GM11168 (cell line): ENCODE data around the gene MANBA.

Experiments
- in situ Hi-C: fragments of 300-500 bp; cut with MboI; formaldehyde crosslinking; loops from one replicate; pipeline ENCODE4 v1.12.0; 2022; ENCODE audit warnings: low sequenced_read_pairs; ENCODE audit not compliant: unreplicated experiment

The MANBA gene

DNA sequence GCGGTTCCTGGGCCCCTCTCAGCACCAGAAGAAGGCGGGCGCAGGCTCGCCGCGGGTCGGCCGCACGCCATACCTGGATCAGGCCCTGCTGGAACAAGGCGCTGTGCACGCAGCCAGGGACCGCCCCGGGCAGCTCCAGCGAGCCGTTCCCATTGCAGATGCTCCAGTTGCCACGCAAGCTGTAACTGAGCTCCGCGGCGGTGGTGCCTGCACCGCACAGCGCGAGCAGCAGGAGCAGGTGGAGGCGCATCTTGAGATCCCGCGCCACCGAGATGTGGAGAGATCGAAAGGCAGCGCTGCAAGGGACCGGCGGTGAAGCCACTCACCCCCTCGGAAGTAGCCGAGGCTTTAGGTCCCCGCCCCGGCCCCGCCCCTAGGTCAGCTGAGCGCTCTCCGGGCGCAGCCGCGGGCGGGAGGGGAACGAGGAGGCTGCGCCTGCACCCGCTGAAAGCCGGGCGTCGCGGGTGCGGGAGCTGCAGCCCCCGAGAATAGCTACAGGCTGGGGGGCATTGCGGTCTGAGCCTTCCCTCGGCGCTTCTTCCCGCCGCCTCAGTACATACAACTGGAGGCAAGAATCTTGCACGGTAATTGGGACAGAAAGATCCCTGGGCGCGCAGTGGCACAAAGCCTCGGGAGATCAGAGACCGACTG is at the start of gene MANBA:
TSS of gene MANBA (minus strand) at position 324 of the 651 bp plus-strand sequence. CDS start at position 250, 74 bp downstream.
- in situ Hi-C loops, result no loop called here

- in situ Hi-C loops, result no loop called here
These were observed 48.9 kb upstream of the MANBA start for GRCh38 chr4:102809691-102810090.

DNA sequence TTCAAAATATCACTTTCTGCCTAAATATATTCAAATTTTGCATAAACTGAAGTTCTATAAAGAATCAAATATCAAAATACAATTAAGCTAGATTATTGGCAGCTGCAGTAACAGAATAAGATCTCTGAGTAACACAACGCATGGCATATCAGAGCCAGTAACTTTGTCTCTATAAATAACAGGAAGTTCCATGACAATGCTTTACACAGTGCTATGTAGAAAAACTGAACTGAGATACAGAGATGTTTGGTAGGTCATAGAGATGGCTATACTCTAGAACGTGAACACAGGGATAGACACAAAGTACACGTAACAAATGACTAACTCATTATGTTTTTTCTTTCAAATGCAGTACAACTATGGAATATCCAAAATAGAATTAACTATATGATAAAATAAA is 48.4 kb upstream of the MANBA start:
- in situ Hi-C loops, result no loop called here

GRCh38 chr4:102808009-102808408 is 47.2 kb upstream of the MANBA start:
- in situ Hi-C loops, result no loop called here

DNA sequence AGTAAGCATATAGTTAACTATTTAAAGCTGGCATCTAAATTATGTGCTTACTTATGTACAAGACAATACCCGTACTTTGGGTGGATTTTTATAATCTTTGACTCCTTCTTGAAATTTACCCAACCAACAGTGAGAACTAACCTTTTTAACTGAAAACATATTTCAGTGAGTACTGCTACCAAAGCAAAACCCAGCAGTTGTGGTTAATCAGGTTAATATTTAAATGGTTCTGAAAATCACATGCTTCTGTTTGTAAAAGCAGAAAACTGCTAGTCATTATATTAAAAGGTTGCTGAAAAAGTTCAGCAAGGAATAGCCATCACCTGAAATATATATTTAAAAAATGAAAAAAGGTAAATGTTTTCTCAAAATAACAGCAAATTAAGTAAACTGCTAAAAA is 46.6 kb upstream of the MANBA start:
- in situ Hi-C loops, result no loop called here

- in situ Hi-C loops, result no loop called here
These were observed 39.0 kb upstream of the MANBA start for GRCh38 chr4:102799816-102800215.

- in situ Hi-C loops, result no loop called here
These were observed 34.2 kb upstream of the MANBA start for GRCh38 chr4:102794999-102795398.

DNA sequence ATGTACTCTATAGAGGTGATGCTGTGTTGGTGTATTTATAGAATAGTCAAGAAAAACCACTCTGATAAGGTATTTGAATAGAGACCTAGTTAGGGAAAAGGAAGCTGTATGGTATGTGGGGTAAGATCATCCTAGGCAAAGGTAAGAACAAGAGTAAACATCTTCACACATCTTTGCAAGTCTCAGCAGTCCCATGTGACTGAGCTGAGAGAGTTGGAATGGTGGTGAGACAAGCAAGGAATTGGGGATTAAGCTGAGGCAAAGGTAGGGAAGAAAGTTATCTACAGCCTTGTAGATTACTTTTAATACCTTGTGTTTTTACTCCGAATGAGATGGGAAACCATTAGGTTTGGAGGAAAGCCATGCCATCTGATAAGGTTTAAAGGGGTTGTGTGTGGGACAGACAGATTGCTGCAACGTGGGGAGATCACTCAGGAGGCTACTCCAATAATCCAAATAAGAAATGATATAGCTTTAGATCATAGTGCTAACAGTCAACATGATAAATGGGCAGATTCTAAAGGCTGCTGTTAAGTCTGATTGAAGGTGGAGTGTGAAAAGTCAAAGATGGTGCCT is 31.7 kb upstream of the MANBA start:
- in situ Hi-C loops, result no loop called here

DNA sequence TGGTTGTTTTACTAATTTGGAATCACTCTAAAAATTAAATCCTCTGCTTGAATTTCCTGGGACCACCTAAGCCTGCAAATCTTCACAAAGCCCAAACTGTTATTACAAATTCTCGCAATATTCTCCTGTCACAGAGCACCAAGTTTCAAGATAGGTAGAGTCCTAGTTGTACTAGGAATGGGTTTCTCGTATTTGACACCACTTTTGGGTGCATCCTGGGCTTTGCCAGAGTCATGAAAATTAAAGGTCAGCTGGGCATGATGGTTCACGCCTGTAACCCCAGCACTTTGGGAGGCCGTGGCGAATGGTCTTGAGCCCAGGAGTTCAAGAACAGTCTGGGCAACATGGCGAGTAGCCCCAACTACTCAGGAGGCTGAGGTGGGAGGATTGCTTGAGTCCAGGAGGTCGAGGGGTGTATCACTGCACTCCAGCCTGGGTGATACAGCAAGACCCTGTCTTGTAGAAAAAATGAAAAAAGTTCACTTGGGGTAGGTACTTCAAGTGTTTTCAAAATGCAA is 30.6 kb upstream of the MANBA start:
- in situ Hi-C loops, result no loop called here

DNA sequence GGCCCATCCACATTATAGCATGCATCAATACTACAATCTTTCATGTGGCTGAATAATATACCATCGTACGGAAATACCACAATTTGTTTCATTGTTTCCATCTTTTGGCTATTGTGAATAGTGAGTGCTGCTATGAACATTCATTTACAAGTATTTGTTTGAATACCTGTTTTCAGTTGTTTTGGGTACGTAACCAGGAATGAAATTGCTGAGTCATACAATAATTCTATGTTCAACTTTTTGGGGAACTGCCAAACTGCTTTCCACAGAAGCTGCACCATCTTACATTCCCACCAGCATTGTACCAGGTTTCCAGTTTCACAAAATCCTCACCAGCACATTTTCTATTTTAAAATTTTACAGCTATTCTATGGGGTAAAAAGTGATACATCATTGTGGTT is 28.5 kb upstream of the MANBA start:
- in situ Hi-C loops, result no loop called here

DNA sequence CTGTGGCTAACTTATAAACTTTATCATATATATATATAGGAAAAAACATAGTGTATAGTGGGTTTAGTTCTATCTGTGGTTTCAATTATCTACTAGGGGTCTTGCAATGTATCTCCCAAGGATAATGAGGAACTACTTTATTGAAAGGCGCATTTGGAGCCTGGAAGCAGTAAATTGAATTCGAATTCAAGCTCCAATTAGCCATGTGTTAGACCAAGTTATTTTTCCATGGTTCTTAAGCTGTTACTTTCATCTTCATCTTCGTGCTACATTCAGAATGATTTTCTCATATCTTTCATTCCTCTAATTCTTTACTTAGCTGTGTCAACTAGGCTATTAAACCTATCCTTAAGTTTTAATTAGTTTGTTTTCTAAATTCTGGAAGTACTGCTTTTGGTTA is 27.2 kb upstream of the MANBA start:
- in situ Hi-C loops, result no loop called here

DNA sequence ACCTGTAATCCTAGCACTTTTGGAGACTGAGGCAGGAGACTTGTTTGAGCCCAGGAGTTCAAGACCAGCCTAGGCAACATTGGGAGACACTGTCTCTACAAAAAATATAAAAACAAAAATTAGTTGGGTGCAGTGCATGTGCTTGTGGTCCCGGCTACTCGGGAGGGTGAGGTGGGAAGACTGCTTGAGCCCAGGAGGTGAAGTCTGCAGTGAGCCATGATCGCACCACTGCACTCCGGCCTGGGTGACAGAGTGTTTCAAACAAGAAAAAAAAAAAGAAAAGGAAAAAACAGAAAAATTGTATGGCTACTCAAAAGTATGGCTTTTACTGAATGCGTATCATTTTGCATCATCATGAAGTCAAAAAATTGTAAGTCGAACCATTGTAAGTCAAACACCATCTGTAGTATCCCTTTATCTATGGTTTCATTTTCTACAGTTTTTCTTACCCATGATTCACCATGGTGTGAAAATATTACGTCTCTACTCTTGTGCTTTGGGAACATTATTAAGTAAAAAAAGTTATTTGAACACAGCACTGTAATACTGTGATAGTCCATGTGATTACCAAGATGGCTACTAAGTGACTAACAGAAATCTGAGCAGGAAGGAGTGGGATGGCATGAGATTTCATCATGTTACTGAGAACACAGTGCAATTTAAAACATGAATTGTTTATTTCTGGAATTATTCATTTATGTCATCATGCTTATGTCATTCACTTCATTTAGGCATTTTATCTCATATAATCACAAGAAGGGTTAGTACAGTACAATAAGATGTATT is 26.5 kb upstream of the MANBA start:
- in situ Hi-C loops, result no loop called here

DNA sequence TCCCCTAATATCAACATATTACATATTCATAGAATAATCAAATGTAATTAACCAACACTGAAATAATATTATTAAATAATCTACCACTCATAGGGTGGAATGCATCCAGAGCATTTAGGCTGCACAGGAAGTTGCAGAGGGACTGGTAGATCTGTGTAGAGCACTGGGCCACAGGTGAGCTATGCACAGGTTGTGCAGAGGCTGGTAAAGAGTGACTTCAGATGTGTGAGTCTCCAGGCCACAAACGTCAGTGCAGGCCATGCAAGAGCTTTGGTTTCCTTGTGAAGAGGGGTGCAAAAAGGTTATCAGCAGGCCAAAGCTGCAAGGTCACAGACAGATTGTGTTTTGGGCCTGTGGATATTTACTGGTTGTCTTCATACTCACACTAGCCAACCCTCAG is 25.5 kb upstream of the MANBA start:
- in situ Hi-C loops, result no loop called here

DNA sequence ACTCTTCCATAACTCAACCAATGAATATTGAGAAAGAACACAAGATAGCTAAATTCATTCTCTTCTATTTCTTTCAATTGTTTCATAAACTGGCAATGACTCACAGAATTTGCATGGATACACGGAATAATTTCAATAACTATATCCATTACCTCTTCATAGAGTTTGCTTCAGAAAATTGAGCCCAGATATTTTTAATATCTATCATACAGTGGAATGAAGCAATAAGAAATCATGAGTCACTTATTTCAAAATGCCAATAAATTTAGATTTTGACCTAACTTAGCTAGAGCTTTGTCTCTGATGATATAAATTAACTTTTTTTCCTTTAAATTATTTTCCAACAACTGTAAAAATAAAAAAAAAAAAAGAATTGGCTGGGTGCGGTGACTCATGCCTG is 22.2 kb upstream of the MANBA start:
- in situ Hi-C loops, result no loop called here

- in situ Hi-C loops, result no loop called here
These were observed 20.8 kb upstream of the MANBA start for GRCh38 chr4:102781570-102781969.

DNA sequence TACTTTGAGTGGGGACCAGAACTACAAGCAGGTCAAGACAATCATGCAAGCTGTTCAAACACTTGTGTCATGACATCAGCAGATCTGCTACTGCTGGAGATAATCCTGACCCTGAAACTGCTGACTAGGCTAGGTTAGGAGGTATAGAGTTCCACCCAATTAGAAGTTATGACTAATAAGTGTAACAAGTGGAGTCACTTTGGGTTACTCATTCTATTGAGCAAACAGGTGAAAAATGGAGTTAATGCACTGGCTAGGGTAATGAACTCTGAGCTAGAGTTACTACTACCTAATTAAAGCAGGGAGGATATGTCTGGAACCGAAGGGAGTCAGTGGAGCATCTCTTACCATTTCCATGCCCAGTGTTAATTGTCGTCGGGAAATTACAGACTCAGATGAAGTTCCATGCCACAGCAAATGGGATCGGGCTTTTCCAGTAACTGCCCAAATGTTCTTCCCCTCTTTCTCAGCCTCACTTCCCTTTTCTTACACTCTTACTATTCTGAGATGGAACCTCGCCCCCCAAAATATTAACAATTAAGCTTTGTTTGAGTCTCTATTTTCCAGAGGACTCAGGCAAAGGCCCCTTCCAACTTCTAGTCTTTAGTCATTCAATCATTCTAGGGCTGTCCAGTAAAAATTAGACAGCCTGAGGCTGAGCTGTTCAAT is 19.8 kb upstream of the MANBA start:
- in situ Hi-C loops, result no loop called here

- in situ Hi-C loops, result no loop called here
These were observed 18.4 kb upstream of the MANBA start for GRCh38 chr4:102779204-102779603.

DNA sequence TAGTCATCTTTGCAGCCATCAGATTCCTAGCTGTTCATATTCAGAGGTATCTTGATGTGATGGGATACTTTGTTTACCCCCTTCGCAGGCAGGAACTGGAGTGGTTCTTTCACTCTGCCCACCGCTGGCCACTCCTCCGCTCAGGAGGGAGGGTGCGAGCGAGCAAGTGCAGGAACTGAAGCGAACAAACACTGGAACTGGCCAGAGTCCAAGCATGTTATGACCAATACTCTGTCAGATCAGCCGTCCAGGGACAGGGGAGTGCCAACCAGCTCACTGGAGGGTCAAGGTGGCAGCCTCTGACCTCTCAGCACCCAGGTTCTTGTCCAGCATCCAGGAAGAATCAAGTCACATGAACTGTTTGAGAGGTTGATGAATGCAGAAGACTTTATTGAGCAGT is 18.0 kb upstream of the MANBA start:
- in situ Hi-C loops, result no loop called here

GRCh38 chr4:102775805-102776204 is 15.0 kb upstream of the MANBA start:
- in situ Hi-C loops, result no loop called here

- in situ Hi-C loops, result no loop called here
These were observed 13.5 kb upstream of the MANBA start for GRCh38 chr4:102774254-102774653.
